Skin of body (tissue), 2 donors: ENCODE results near the gene DHDH. TPM values are rescaled to one million over a fixed set of nuclear protein-coding genes. Genes with fewer than 3 reads are reported as not detected.
A peak's percentile ranks its signal among the peaks of the same experiment; 100 is the strongest.
"Not testable (repeated sequence)": the region's sequence is repeated elsewhere in the genome, so short reads cannot be mapped to it uniquely, and the experiment has no call there.

Experiments
- DNase-seq: peaks from one replicate; lab custom pipeline; 2025; lab: John Stamatoyannopoulos, UW
- total RNA-seq: library from RNA; depleted of rRNA; stranded (reverse); fragments of >200 nt; gene quantifications from one replicate; pipeline ENCODE4 v1.2.3, GENCODE V29; 2014

DHDH gene
- total RNA-seq: not detected

GRCh38 chr19:48933382-48933932, at the start of gene DHDH:
DHDH (plus strand) TSS chr19:48933699; CDS start chr19:48933722, 23 bp downstream.
- no peak for DNase-seq

- DNase-seq: no peak
Observed at GRCh38 chr19:48883726-48884125, 49.8 kb upstream of the DHDH start.

GRCh38 chr19:48887861-48888612, 45.5 kb upstream of the DHDH start:
- DNase-seq: no peak

- DNase-seq: not testable (repeated sequence)
Observed at GRCh38 chr19:48889496-48889895, 44.0 kb upstream of the DHDH start.

GRCh38 chr19:48890551-48890950, 42.9 kb upstream of the DHDH start:
- no peak for DNase-seq

- DNase-seq: no peak
Observed at GRCh38 chr19:48895226-48895625, 38.3 kb upstream of the DHDH start.

GRCh38 chr19:48896191-48896720, 37.2 kb upstream of the DHDH start:
- DNase-seq: no peak

- no peak for DNase-seq
Observed at GRCh38 chr19:48897181-48897580, 36.3 kb upstream of the DHDH start.

GRCh38 chr19:48899386-48899749, 34.1 kb upstream of the DHDH start:
- DNase-seq: not testable (repeated sequence)

GRCh38 chr19:48899781-48900476, 33.6 kb upstream of the DHDH start, which contains the start of gene NUCB1:
NUCB1 (plus strand) TSS chr19:48900312; CDS start chr19:48900797, 485 bp downstream.
- peak; percentile 99 for DNase-seq

- DNase-seq: no peak
Observed at GRCh38 chr19:48900477-48901406, 32.8 kb upstream of the DHDH start.

- DNase-seq: not testable (repeated sequence)
Observed at GRCh38 chr19:48902291-48902690, 31.2 kb upstream of the DHDH start.

- not testable (repeated sequence) for DNase-seq
Observed at GRCh38 chr19:48903788-48904187, 29.7 kb upstream of the DHDH start.

- no peak for DNase-seq
Observed at GRCh38 chr19:48905664-48906063, 27.8 kb upstream of the DHDH start.

GRCh38 chr19:48906324-48906723, 27.2 kb upstream of the DHDH start:
- DNase-seq: no peak

- no peak for DNase-seq
Observed at GRCh38 chr19:48907671-48908070, 25.8 kb upstream of the DHDH start.

- not testable (repeated sequence) for DNase-seq
Observed at GRCh38 chr19:48909424-48910077, 23.9 kb upstream of the DHDH start.

GRCh38 chr19:48910803-48911202, 22.7 kb upstream of the DHDH start:
- DNase-seq: no peak

- no peak for DNase-seq
Observed at GRCh38 chr19:48913114-48913889, 20.2 kb upstream of the DHDH start.

GRCh38 chr19:48914181-48914580, 19.3 kb upstream of the DHDH start:
- DNase-seq: no peak
